H9 (cell line): ENCODE results near the gene PRKX. TPM values are rescaled to one million over a fixed set of nuclear protein-coding genes. Genes with fewer than 3 reads are reported as not detected.
A peak's percentile ranks its signal among the peaks of the same experiment; 100 is the strongest.

Source experiments
- DNase-seq: peaks from one replicate; pipeline ENCODE4 v3.0.0-alpha.2; 2017
- H2AFZ ChIP-seq: one replicate; pipeline ENCODE4 v1.6.1; 2013; ENCODE audit warnings: mild to moderate bottlenecking, low read length, control low read depth, moderate library complexity
- H2AK5ac ChIP-seq: 2 replicates; pipeline ENCODE4 v1.6.1; 2013; ENCODE audit warnings: low read length, control low read depth, mixed read lengths; ENCODE audit not compliant: insufficient read length
- H2BK120ac ChIP-seq: one replicate; pipeline ENCODE4 v1.6.1; 2013; ENCODE audit warnings: low read depth, mild to moderate bottlenecking, low read length, control low read depth, inconsistent platforms; ENCODE audit not compliant: poor library complexity, severe bottlenecking
- H2BK12ac ChIP-seq: 2 replicates; pipeline ENCODE4 v1.6.1; 2013; ENCODE audit warnings: low read length, control low read depth, mixed read lengths, low read depth; ENCODE audit not compliant: insufficient read length
- H2BK15ac ChIP-seq: 2 replicates; pipeline ENCODE4 v1.6.1; 2013; ENCODE audit warnings: low read depth, low read length, control low read depth
- H2BK20ac ChIP-seq: one replicate; pipeline ENCODE4 v1.6.1; 2013; ENCODE audit warnings: low read depth, mild to moderate bottlenecking, low read length, control low read depth, inconsistent platforms; ENCODE audit not compliant: poor library complexity, severe bottlenecking
- H2BK5ac ChIP-seq: 2 replicates; pipeline ENCODE4 v1.6.1; 2013; ENCODE audit warnings: low read length, control low read depth, mixed read lengths; ENCODE audit not compliant: insufficient read length
- H3K14ac ChIP-seq: 2 replicates; pipeline ENCODE4 v1.6.1; 2013; ENCODE audit warnings: low read length, control low read depth; ENCODE audit not compliant: insufficient read depth
- H3K18ac ChIP-seq: 2 replicates; pipeline ENCODE4 v1.6.1; 2013; ENCODE audit warnings: low read depth, mild to moderate bottlenecking, mixed read lengths, low read length, control low read depth; ENCODE audit not compliant: insufficient read length
- H3K23ac ChIP-seq: 2 replicates; pipeline ENCODE4 v1.6.1; 2013; ENCODE audit warnings: low read length, control low read depth, mixed read lengths, low read depth; ENCODE audit not compliant: insufficient read length
- H3K23me2 ChIP-seq: 2 replicates; pipeline ENCODE4 v1.6.1; 2013; ENCODE audit warnings: low read depth, mild to moderate bottlenecking, mixed read lengths, low read length, control low read depth; ENCODE audit not compliant: insufficient read length, poor library complexity, severe bottlenecking
- H3K27ac ChIP-seq: 2 replicates; pipeline ENCODE4 v1.5.1; 2013; ENCODE audit warnings: low read length, control low read depth, mixed read lengths, low read depth; ENCODE audit not compliant: insufficient read length
- H3K27me3 ChIP-seq: 2 replicates; pipeline ENCODE4 v1.6.1; 2013; ENCODE audit warnings: low read length, control low read depth, inconsistent platforms; ENCODE audit not compliant: insufficient read depth
- H3K4ac ChIP-seq: 2 replicates; pipeline ENCODE4 v1.6.1; 2013; ENCODE audit warnings: low read depth, mild to moderate bottlenecking, control low read depth, inconsistent platforms, low read length, moderate library complexity
- H3K4me1 ChIP-seq: 2 replicates; pipeline ENCODE4 v1.6.1; 2013; ENCODE audit warnings: low read length, control low read depth, inconsistent platforms; ENCODE audit not compliant: insufficient read depth
- H3K4me2 ChIP-seq: 2 replicates; pipeline ENCODE4 v1.6.1; 2013; ENCODE audit warnings: low read length, control low read depth, mixed read lengths; ENCODE audit not compliant: insufficient read length, insufficient read depth
- H3K56ac ChIP-seq: 2 replicates; pipeline ENCODE4 v1.6.1; 2013; ENCODE audit warnings: low read depth, mild to moderate bottlenecking, mixed read lengths, low read length, control low read depth; ENCODE audit not compliant: insufficient read length
- H3K79me1 ChIP-seq: 2 replicates; pipeline ENCODE4 v1.6.1; 2013; ENCODE audit warnings: low read depth, mild to moderate bottlenecking, moderate library complexity, low read length, control low read depth, inconsistent platforms; ENCODE audit not compliant: insufficient read depth, poor library complexity, severe bottlenecking
- H3K79me2 ChIP-seq: 2 replicates; pipeline ENCODE4 v1.6.1; 2013; ENCODE audit warnings: low read length, control low read depth, inconsistent platforms; ENCODE audit not compliant: insufficient read depth
- H3K9ac ChIP-seq: 2 replicates; pipeline ENCODE4 v1.6.1; 2013; ENCODE audit warnings: low read length, control low read depth, mixed read lengths; ENCODE audit not compliant: insufficient read length; ENCODE audit errors: extremely low read depth
- H3K9me3 ChIP-seq: one replicate; pipeline ENCODE4 v1.6.1; 2013; ENCODE audit warnings: low read depth, low read length, inconsistent platforms; ENCODE audit not compliant: control insufficient read depth
- H3T11ph ChIP-seq: one replicate; pipeline ENCODE4 v1.6.1; 2013; ENCODE audit warnings: mild to moderate bottlenecking, low read length, control low read depth, inconsistent platforms
- H4K20me1 ChIP-seq: one replicate; pipeline ENCODE4 v1.6.1; 2013; ENCODE audit not compliant: control insufficient read depth, insufficient read length, insufficient read depth
- H4K5ac ChIP-seq: 2 replicates; pipeline ENCODE4 v1.6.1; 2013; ENCODE audit warnings: low read depth, mild to moderate bottlenecking, mixed read lengths, low read length, control low read depth; ENCODE audit not compliant: insufficient read length
- H4K8ac ChIP-seq: replicated peaks from 2 replicates; pipeline ENCODE4 v1.6.1; 2013; ENCODE audit warnings: low read length, control low read depth, mixed read lengths, low read depth; ENCODE audit not compliant: insufficient read length
- H4K91ac ChIP-seq: 2 replicates; pipeline ENCODE4 v1.6.1; 2013; ENCODE audit warnings: low read depth, mild to moderate bottlenecking, moderate library complexity, mixed read lengths, low read length, control low read depth; ENCODE audit not compliant: insufficient read length
- H3K27ac Mint-ChIP-seq, 3 experiments: 2 replicates in 2 of 3; 3 replicates in 1 of 3; pipeline ENCODE4 v1.8.0; 2020 to 2021; ENCODE audit warnings: mixed read lengths in 3 of 3, mild to moderate bottlenecking in 1 of 3, moderate library complexity in 1 of 3
- H3K27me3 Mint-ChIP-seq: 2 replicates; pipeline ENCODE4 v1.8.0; 2021; ENCODE audit warnings: low read depth, mild to moderate bottlenecking, moderate library complexity, mixed read lengths
- H3K36me3 Mint-ChIP-seq, 3 experiments: 2 replicates in 2 of 3; 3 replicates in 1 of 3; pipeline ENCODE4 v1.8.0; 2020 to 2021; ENCODE audit warnings: low read depth in 3 of 3, mixed read lengths in 3 of 3; ENCODE audit not compliant: insufficient read depth in 1 of 3
- H3K4me1 Mint-ChIP-seq, 2 experiments: 2 replicates each; pipeline ENCODE4 v1.8.0; 2020; ENCODE audit warnings: mixed read lengths in 2 of 2
- H3K4me3 Mint-ChIP-seq, 2 experiments: 2 replicates in 1 of 2; 3 replicates in 1 of 2; pipeline ENCODE4 v1.8.0; 2020 to 2021; ENCODE audit warnings: mild to moderate bottlenecking in 2 of 2, mixed read lengths in 2 of 2, moderate library complexity in 1 of 2
- H3K9me3 Mint-ChIP-seq, 2 experiments: 2 replicates in 1 of 2; 3 replicates in 1 of 2; pipeline ENCODE4 v1.8.0; 2020; ENCODE audit warnings: mild to moderate bottlenecking in 2 of 2, mixed read lengths in 2 of 2, moderate library complexity in 1 of 2
- WGBS: extraction: QIAGEN DNeasy Blood & Tissue Kit; methylation state at CpG from one replicate; pipeline ENCODE4 v1.1.7; 2013; ENCODE audit warnings: missing lambda C conversion rate, low lambda C conversion rate, mixed read lengths; ENCODE audit not compliant: insufficient read length; ENCODE audit errors: extremely low coverage; 5-methylcytosine and 5-hydroxymethylcytosine counted together
- total RNA-seq: library from RNA; stranded (reverse); gene quantifications from 2 replicates; pipeline ENCODE4 v1.2.1, GENCODE V29; 2021
- TF ChIP-seq, protein P1 (sequence below): fragments of 200-600 bp; sonication (generic); conservative IDR thresholded peaks from 3 replicates; pipeline ENCODE4 v1.8.0; 2021; ENCODE audit warnings: antibody characterized with exemption, mild to moderate bottlenecking

The PRKX gene
- total RNA-seq, 1 experiment from 2014 or later, result 108 TPM

DNA sequence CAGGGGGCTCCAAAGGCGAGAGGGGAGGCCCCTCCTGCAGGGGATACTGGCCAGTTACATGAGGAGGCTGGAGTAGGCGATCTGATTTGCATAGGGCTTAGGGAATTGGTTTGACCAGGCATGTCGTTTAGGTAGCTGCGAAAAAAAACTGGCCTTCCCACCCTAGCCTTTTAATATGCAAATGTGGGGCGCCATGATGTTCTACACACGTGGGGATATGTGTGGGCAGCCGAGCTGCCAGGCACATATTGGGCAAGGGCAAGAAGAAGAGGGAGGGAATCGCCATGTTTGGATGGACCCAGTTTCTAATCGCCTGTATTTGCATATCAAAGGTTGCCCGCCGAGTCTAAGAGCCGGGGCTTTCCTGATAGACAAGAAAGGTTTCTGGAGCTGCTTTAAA is 121.3 kb downstream of the PRKX start:
- Histone ChIP-seq H4K20me1 (no peaks in the 10 kb centered on the region), H2AK5ac (no peak overlapping the region), H4K5ac (no peak overlapping the region), H2BK5ac (no peak overlapping the region), H3K4ac (no peak overlapping the region), H3T11ph (no peak overlapping the region), H3K14ac (no peak overlapping the region), H3K4me1 (no peaks in the 10 kb centered on the region), H3K9ac (no peak overlapping the region), H3K79me2 (no peaks in the 10 kb centered on the region), H3K79me1 (no peaks in the 10 kb centered on the region), H3K27me3 (no peaks in the 10 kb centered on the region), H3K27ac (no peak overlapping the region), H3K18ac (no peak overlapping the region), H4K91ac (no peak overlapping the region), H2BK12ac (no peak overlapping the region), H4K8ac (no peak overlapping the region), H3K4me2 (peak overlapping the region; percentile 37), H2AFZ (no peak overlapping the region), H2BK120ac (no peak overlapping the region), H2BK15ac (no peak overlapping the region), H3K56ac (no peak overlapping the region), H3K23ac (no peak overlapping the region), H2BK20ac (no peak overlapping the region), H3K23me2 (no peaks in the 10 kb centered on the region), H3K9me3 (no peaks in the 10 kb centered on the region)
- Mint-ChIP-seq H3K4me1 (peaks cover 19 to 28% of the 10 kb centered on the region in 2 experiments), H3K36me3 (peaks cover 0 to 4% (median 3%) of the 10 kb centered on the region in 3 experiments; a peak in 4 of 7 replicates), H3K9me3 (peaks cover 3% of the 10 kb centered on the region in 2 experiments; a peak in 3 of 5 replicates), H3K27ac (peak overlapping the region; percentile 40 to 94 (median 71); a peak in 5 of 7 replicates), H3K27me3 (peaks cover 2% of the 10 kb centered on the region; the same call in 1 of the 2 replicates), H3K4me3 (peak overlapping the region; percentile 36 to 49; a peak in 4 of 5 replicates)
- TF ChIP-seq, protein P1, sequence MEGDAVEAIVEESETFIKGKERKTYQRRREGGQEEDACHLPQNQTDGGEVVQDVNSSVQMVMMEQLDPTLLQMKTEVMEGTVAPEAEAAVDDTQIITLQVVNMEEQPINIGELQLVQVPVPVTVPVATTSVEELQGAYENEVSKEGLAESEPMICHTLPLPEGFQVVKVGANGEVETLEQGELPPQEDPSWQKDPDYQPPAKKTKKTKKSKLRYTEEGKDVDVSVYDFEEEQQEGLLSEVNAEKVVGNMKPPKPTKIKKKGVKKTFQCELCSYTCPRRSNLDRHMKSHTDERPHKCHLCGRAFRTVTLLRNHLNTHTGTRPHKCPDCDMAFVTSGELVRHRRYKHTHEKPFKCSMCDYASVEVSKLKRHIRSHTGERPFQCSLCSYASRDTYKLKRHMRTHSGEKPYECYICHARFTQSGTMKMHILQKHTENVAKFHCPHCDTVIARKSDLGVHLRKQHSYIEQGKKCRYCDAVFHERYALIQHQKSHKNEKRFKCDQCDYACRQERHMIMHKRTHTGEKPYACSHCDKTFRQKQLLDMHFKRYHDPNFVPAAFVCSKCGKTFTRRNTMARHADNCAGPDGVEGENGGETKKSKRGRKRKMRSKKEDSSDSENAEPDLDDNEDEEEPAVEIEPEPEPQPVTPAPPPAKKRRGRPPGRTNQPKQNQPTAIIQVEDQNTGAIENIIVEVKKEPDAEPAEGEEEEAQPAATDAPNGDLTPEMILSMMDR, result no peak
- DNase-seq, result peak; percentile 93
- WGBS, result no CpG with 5 or more reads among the region's 12 CpGs
